Measurements from ENCODE around the gene TMCC1.

The TMCC1 gene

GRCh38 chr3:129747136-129747535, 146.4 kb downstream of the TMCC1 start:
- Mint-ChIP-seq H3K27ac (no peak overlapping the region), H3K27me3 (no peaks in the 10 kb centered on the region), H3K4me3 (no peak overlapping the region), H3K36me3 (peaks cover 7% of the 10 kb centered on the region), H3K9me3 (no peaks in the 10 kb centered on the region), H3K4me1 (peaks cover 16% of the 10 kb centered on the region)
- ATAC-seq, result no peak

- H3K9me3 Mint-ChIP-seq, result no peaks in the 10 kb centered on the region
- H3K4me1 Mint-ChIP-seq, result peaks cover 20% of the 10 kb centered on the region
- H3K27me3 Mint-ChIP-seq, result no peaks in the 10 kb centered on the region
- peaks cover 5% of the 10 kb centered on the region for H3K36me3 Mint-ChIP-seq
- H3K4me3 Mint-ChIP-seq, result no peak overlapping the region
- no peak for ATAC-seq
- no peak overlapping the region for H3K27ac Mint-ChIP-seq
These were observed 146.9 kb downstream of the TMCC1 start for GRCh38 chr3:129746629-129747028.

- Mint-ChIP-seq H3K27me3 (no peaks in the 10 kb centered on the region), H3K27ac (no peak overlapping the region)
These were observed 148.3 kb downstream of the TMCC1 start for GRCh38 chr3:129745253-129745652.

GRCh38 chr3:129741794-129742193, 151.7 kb downstream of the TMCC1 start:
- no peak overlapping the region for H3K27ac Mint-ChIP-seq
- no peak for ATAC-seq
- peaks cover 23% of the 10 kb centered on the region for H3K4me1 Mint-ChIP-seq
- no peaks in the 10 kb centered on the region for H3K27me3 Mint-ChIP-seq
- no peaks in the 10 kb centered on the region for H3K9me3 Mint-ChIP-seq
- peaks cover 8% of the 10 kb centered on the region for H3K36me3 Mint-ChIP-seq
- H3K4me3 Mint-ChIP-seq, result no peak overlapping the region

More at GRCh38 chr3:129745253-129745652, 148.3 kb downstream of the TMCC1 start:
- H3K4me3 Mint-ChIP-seq, result no peak overlapping the region
- no peak for ATAC-seq
- peaks cover 6% of the 10 kb centered on the region for H3K36me3 Mint-ChIP-seq
- H3K9me3 Mint-ChIP-seq, result no peaks in the 10 kb centered on the region
- peaks cover 23% of the 10 kb centered on the region for H3K4me1 Mint-ChIP-seq

GRCh38 chr3:129740090-129740489, 153.4 kb downstream of the TMCC1 start:
- H3K27ac Mint-ChIP-seq, result no peak overlapping the region
- peaks cover 23% of the 10 kb centered on the region for H3K4me1 Mint-ChIP-seq
- H3K4me3 Mint-ChIP-seq, result no peak overlapping the region
- H3K27me3 Mint-ChIP-seq, result no peaks in the 10 kb centered on the region
- H3K36me3 Mint-ChIP-seq, result peaks cover 11% of the 10 kb centered on the region
- no peak for ATAC-seq
- H3K9me3 Mint-ChIP-seq, result no peaks in the 10 kb centered on the region

- Mint-ChIP-seq H3K36me3 (peaks cover 11% of the 10 kb centered on the region), H3K27me3 (no peaks in the 10 kb centered on the region), H3K4me1 (peaks cover 20% of the 10 kb centered on the region), H3K4me3 (no peak overlapping the region), H3K27ac (no peak overlapping the region), H3K9me3 (no peaks in the 10 kb centered on the region)
- no peak for ATAC-seq
These were observed 153.9 kb downstream of the TMCC1 start for GRCh38 chr3:129739634-129740033.

- Mint-ChIP-seq H3K9me3 (no peaks in the 10 kb centered on the region), H3K27ac (no peak overlapping the region), H3K36me3 (peaks cover 11% of the 10 kb centered on the region), H3K4me1 (peaks cover 19% of the 10 kb centered on the region), H3K27me3 (no peaks in the 10 kb centered on the region), H3K4me3 (no peak overlapping the region)
- no peak for ATAC-seq
These were observed 155.3 kb downstream of the TMCC1 start for GRCh38 chr3:129738172-129738571.

GRCh38 chr3:129736070-129736469, 157.4 kb downstream of the TMCC1 start:
- no peak for ATAC-seq
- Mint-ChIP-seq H3K4me3 (no peak overlapping the region), H3K36me3 (peaks cover 11% of the 10 kb centered on the region)

GRCh38 chr3:129735638-129736037, 157.9 kb downstream of the TMCC1 start:
- no peak for ATAC-seq
- Mint-ChIP-seq H3K27me3 (no peaks in the 10 kb centered on the region), H3K4me3 (no peak overlapping the region), H3K9me3 (no peaks in the 10 kb centered on the region), H3K36me3 (peaks cover 11% of the 10 kb centered on the region), H3K4me1 (peaks cover 7% of the 10 kb centered on the region), H3K27ac (no peak overlapping the region)

More at GRCh38 chr3:129736070-129736469, 157.4 kb downstream of the TMCC1 start:
- Mint-ChIP-seq H3K27me3 (no peaks in the 10 kb centered on the region), H3K9me3 (no peaks in the 10 kb centered on the region), H3K27ac (no peak overlapping the region), H3K4me1 (peaks cover 7% of the 10 kb centered on the region)

- Mint-ChIP-seq H3K36me3 (peaks cover 5% of the 10 kb centered on the region), H3K4me3 (no peak overlapping the region), H3K27ac (no peak overlapping the region), H3K27me3 (no peaks in the 10 kb centered on the region), H3K9me3 (no peaks in the 10 kb centered on the region), H3K4me1 (no peaks in the 10 kb centered on the region)
- ATAC-seq, result no peak
These were observed 159.1 kb downstream of the TMCC1 start for GRCh38 chr3:129734449-129734848.

GRCh38 chr3:129732200-129732876, 161.2 kb downstream of the TMCC1 start:
- no peaks in the 10 kb centered on the region for H3K27me3 Mint-ChIP-seq
- peaks cover 5% of the 10 kb centered on the region for H3K36me3 Mint-ChIP-seq
- H3K27ac Mint-ChIP-seq, result no peak overlapping the region
- no peaks in the 10 kb centered on the region for H3K4me1 Mint-ChIP-seq
- ATAC-seq, result no peak
- no peak overlapping the region for H3K4me3 Mint-ChIP-seq
- H3K9me3 Mint-ChIP-seq, result no peaks in the 10 kb centered on the region

- Mint-ChIP-seq H3K36me3 (no peaks in the 10 kb centered on the region), H3K27ac (no peak overlapping the region), H3K27me3 (no peaks in the 10 kb centered on the region), H3K4me1 (peaks cover 6% of the 10 kb centered on the region), H3K9me3 (no peaks in the 10 kb centered on the region), H3K4me3 (no peak overlapping the region)
- no peak for ATAC-seq
These were observed 165.8 kb downstream of the TMCC1 start for GRCh38 chr3:129727707-129728106.

- no peaks in the 10 kb centered on the region for H3K27me3 Mint-ChIP-seq
- no peak overlapping the region for H3K27ac Mint-ChIP-seq
- peaks cover 6% of the 10 kb centered on the region for H3K4me1 Mint-ChIP-seq
- no peak for ATAC-seq
- H3K4me3 Mint-ChIP-seq, result no peak overlapping the region
- no peaks in the 10 kb centered on the region for H3K9me3 Mint-ChIP-seq
- H3K36me3 Mint-ChIP-seq, result no peaks in the 10 kb centered on the region
These were observed 169.8 kb downstream of the TMCC1 start for GRCh38 chr3:129723558-129724324.

GRCh38 chr3:129722527-129722926, 171.0 kb downstream of the TMCC1 start:
- Mint-ChIP-seq H3K36me3 (no peaks in the 10 kb centered on the region), H3K4me1 (peaks cover 6% of the 10 kb centered on the region), H3K27ac (no peak overlapping the region), H3K27me3 (no peaks in the 10 kb centered on the region), H3K9me3 (no peaks in the 10 kb centered on the region), H3K4me3 (no peak overlapping the region)
- no peak for ATAC-seq

- no peak overlapping the region for H3K27ac Mint-ChIP-seq
- no peaks in the 10 kb centered on the region for H3K9me3 Mint-ChIP-seq
- no peaks in the 10 kb centered on the region for H3K36me3 Mint-ChIP-seq
- peaks cover 17% of the 10 kb centered on the region for H3K4me1 Mint-ChIP-seq
- no peak overlapping the region for H3K4me3 Mint-ChIP-seq
- ATAC-seq, result no peak
- no peaks in the 10 kb centered on the region for H3K27me3 Mint-ChIP-seq
These were observed 175.3 kb downstream of the TMCC1 start for GRCh38 chr3:129718201-129718600.

GRCh38 chr3:129715854-129716253, 177.7 kb downstream of the TMCC1 start:
- H3K27ac Mint-ChIP-seq, result no peak overlapping the region

More at GRCh38 chr3:129715854-129716253, 177.7 kb downstream of the TMCC1 start:
- H3K9me3 Mint-ChIP-seq, result no peaks in the 10 kb centered on the region
- H3K4me1 Mint-ChIP-seq, result peaks cover 17% of the 10 kb centered on the region
- no peaks in the 10 kb centered on the region for H3K27me3 Mint-ChIP-seq
- H3K36me3 Mint-ChIP-seq, result no peaks in the 10 kb centered on the region
- no peak for ATAC-seq
- H3K4me3 Mint-ChIP-seq, result no peak overlapping the region

All from stimulated activated memory B cell treated with anti-CD40 and anti-IgM and Interleukin-4, amounts not matched to agents 10 μg/mL and 1 μg/mL and 100 μg/mL, for 72 hours (primary cell).